Activated T-cell treated with anti-CD3 and anti-CD28 coated beads for 24 hours (primary cell): ENCODE results near the gene SCNN1G.

Source experiments
- DNase-seq: peaks from one replicate; pipeline ENCODE4 v3.0.0-alpha.2; 2020; ENCODE audit warnings: low read depth

SCNN1G gene

GRCh38 chr16:23152386-23153178 is 30.0 kb upstream of the SCNN1G start:
- DNase-seq: no peak

- DNase-seq: no peak
Observed at GRCh38 chr16:23155445-23156049, 27.0 kb upstream of the SCNN1G start.

GRCh38 chr16:23156110-23156509 is 26.4 kb upstream of the SCNN1G start:
- no peak for DNase-seq

GRCh38 chr16:23156946-23157460 is 25.5 kb upstream of the SCNN1G start:
- no peak for DNase-seq

- no peak for DNase-seq
Observed at GRCh38 chr16:23158114-23158513, 24.4 kb upstream of the SCNN1G start.

GRCh38 chr16:23160082-23160481 is 22.5 kb upstream of the SCNN1G start:
- DNase-seq: no peak

- no peak for DNase-seq
Observed at GRCh38 chr16:23160574-23160973, 22.0 kb upstream of the SCNN1G start.

GRCh38 chr16:23163921-23164320 is 18.6 kb upstream of the SCNN1G start:
- no peak for DNase-seq

GRCh38 chr16:23164736-23165135 is 17.8 kb upstream of the SCNN1G start:
- no peak for DNase-seq

GRCh38 chr16:23172583-23172982 is 10.0 kb upstream of the SCNN1G start:
- DNase-seq: no peak

GRCh38 chr16:23172994-23173393 is 9.6 kb upstream of the SCNN1G start:
- DNase-seq: no peak

- DNase-seq: no peak
Observed at GRCh38 chr16:23174622-23175021, 7.9 kb upstream of the SCNN1G start.

- no peak for DNase-seq
Observed at GRCh38 chr16:23175651-23176050, 6.9 kb upstream of the SCNN1G start.

GRCh38 chr16:23181506-23181905 is 1.0 kb upstream of the SCNN1G start:
- DNase-seq: no peak

- DNase-seq: peak; percentile 49
Observed at GRCh38 chr16:23182206-23182678, 303 bp upstream of the SCNN1G start.

GRCh38 chr16:23183543-23183862 is 958 bp downstream of the SCNN1G start:
- DNase-seq: no peak

- DNase-seq: no peak
Observed at GRCh38 chr16:23185656-23186055, 3.1 kb downstream of the SCNN1G start.

- no peak for DNase-seq
Observed at GRCh38 chr16:23186171-23186570, 3.6 kb downstream of the SCNN1G start.

GRCh38 chr16:23187341-23187740 is 4.8 kb downstream of the SCNN1G start:
- no peak for DNase-seq

- no peak for DNase-seq
Observed at GRCh38 chr16:23188911-23189310, 6.4 kb downstream of the SCNN1G start.

- no peak for DNase-seq
Observed at GRCh38 chr16:23194497-23195221, 12.1 kb downstream of the SCNN1G start.

- no peak for DNase-seq
Observed at GRCh38 chr16:23195366-23195978, 12.9 kb downstream of the SCNN1G start.
